HG02678 (cell line): ENCODE data around the gene ATP2B1.
"Not testable (repeated sequence)": the region's sequence is repeated elsewhere in the genome, so short reads cannot be mapped to it uniquely, and the experiment has no call there.

Experiments
- ATAC-seq: cut with Tn5 transposase; IDR thresholded peaks from one replicate; pipeline ENCODE4 v1.9.1; 2021; ENCODE audit warnings: mild to moderate bottlenecking, moderate library complexity; ENCODE audit not compliant: unreplicated experiment

The ATP2B1 gene

DNA sequence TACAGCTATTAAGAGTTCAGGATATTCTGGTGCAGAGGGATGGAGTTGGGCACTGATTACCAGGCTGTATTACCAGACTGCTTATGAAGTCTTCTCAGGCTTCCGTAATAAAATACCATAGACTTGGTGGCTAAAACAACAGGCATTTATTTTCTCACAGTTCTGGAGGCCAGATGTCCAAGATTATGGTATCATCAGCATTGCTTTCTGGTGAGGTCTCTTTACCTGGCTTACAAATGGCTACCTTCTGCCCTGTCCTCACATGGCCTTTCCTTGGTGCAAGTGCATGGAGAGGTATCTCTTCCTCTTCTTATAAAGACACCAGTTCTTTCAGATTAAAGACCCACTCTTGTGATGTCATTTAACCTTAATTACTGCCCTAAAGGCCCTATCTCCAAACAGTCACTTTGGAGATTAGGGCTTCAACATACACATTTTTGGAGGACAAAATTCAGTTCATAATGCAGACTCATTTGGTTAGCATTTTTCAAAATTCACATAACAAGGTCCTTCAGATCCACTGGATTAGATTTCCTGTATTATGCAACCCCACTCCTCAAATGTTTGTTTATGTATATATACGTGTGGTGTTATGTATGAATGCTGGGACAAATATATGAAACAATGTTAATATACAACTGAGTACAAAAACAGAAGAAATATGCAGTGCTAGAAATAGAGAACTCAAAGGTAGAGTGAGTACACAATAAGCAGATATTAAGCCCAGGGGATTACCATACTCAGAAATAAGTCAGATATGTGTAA, 9.3 kb upstream of the ATP2B1 start:
- ATAC-seq = no peak

DNA sequence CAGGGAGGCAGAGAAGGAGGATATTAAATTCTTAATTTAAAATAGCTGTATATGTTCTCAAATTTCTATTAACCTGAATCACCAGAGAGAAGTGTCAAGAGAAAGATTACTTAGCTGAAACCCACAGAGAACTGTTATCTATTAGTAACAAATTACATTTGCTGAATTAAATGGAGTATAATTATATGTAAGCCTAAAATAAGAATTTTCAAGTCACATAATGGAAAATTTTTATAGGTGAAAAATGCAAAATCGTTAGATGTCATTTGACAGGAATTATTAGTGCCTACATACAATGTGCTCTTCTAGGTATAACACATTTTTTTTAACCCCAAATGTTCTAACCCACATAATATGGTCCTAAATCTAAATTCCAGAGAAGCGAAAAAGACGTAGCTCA, 4.1 kb upstream of the ATP2B1 start:
- ATAC-seq = no peak

GRCh38 chr12:89710873-89711750, 2.5 kb upstream of the ATP2B1 start:
- ATAC-seq = no peak

DNA sequence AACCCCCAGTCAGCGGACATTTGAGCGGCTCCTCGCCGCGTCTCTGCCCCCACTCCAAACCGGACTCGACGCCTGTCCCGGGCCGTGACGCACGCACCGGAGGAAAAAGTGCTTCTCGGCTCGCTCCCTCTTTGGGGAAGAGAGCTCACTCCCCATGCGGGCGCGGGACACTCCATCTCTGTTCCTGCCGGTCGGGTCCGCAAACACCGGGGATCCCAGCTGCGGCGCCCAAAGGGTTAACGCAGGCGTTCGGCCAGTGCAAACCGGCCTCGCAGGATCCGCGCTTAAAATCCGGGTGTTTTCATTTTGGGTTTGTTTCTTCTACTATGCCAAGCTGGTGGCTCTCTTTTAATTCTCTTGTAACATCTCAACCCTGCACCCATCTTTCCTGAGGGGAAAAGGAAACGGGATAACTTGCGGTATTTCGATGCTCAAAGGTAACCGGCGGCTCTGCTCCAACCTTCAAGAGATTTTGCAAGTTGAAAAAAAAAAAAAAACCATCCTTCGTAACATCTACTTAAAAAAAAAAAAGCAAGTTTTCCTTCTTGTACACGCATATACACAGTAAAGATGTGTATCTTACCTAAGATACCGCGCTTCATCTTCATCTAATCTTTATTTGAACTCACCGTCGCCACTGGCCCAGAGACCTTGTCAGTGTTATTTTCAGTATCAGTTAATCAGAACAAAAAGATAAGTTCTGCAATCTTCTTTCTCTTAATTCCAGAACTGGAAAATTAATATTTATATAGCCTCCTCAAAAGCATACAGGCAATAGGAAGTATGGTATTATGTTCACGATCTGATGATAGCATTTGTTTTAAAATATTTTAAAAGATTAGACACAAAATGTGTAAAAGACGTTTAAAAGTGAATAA, 1.6 kb upstream of the ATP2B1 start:
- ATAC-seq = no peak

- peak; percentile 66 for ATAC-seq
These were observed 738 bp upstream of the ATP2B1 start for GRCh38 chr12:89709157-89709994.

- ATAC-seq = no peak
These were observed 704 bp downstream of the ATP2B1 start for GRCh38 chr12:89707703-89708564.

GRCh38 chr12:89706986-89707702, 1.5 kb downstream of the ATP2B1 start:
- no peak for ATAC-seq

DNA sequence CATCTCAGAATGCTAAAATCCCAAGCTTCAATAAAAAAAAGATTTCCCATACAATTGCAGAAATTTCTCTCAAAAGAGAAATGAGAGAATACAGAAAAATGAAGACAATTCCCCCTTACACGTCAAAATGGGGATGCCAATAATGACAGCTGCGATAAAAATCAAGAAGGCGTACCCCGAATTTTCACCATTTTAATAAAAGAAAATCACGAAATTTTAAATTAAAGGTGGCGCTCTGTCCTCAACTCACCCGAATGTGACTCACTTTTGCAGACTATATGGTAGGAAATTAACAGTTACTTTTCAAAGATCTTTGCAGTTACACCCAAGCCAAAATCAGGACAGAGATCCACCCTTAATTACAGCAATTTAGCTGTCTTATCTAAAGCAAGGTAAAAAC, 2.1 kb downstream of the ATP2B1 start:
- no peak for ATAC-seq

- ATAC-seq = no peak
These were observed 4.2 kb downstream of the ATP2B1 start for GRCh38 chr12:89704457-89704856.

DNA sequence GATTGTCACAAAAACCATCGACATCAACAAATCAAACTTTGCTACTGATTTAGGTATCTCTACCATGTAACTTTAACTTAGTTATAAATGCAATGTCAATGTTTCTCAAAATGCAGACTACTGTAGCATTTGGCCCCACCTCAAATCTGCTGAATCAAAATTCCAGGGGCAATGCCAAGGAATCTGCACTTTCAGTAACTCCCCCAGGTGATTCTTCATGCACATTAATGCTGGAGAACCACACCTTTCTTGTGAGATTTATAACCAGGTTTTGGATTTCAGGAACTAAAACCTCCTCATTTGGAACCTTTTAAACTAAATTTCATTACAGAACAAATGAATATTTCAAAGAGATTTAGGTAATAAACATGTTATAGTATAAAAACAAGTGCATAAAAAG, 4.9 kb downstream of the ATP2B1 start:
- ATAC-seq = no peak

- ATAC-seq = no peak
These were observed 6.1 kb downstream of the ATP2B1 start for GRCh38 chr12:89702503-89702902.

DNA sequence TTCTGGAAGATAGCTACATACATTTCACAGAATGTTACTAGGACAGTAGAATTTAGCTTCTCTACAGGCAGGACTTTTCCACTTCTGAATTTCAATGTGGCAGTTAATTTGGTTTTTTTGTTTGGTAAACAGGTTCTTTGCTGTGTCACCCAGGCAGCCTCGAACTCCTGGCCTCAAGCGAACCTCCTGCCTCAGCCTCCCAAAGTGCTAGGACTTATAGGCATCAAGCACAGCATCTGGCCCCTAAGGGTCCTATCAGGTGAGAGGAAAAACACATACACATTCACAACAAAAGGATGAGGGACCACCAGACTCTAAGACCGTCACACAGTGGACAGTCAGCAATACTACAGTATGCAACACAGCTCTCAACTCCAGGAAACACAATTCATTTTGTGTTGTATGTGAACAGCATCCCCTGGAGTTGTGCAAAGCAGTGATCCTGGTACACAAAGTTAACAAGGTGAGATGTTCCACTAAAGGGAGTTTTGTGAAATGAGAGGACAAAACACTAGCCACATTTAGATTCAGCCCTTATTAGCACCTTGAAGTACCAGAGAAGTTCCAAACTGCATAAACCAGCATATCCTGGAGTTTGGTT, 6.9 kb downstream of the ATP2B1 start:
- no peak for ATAC-seq

DNA sequence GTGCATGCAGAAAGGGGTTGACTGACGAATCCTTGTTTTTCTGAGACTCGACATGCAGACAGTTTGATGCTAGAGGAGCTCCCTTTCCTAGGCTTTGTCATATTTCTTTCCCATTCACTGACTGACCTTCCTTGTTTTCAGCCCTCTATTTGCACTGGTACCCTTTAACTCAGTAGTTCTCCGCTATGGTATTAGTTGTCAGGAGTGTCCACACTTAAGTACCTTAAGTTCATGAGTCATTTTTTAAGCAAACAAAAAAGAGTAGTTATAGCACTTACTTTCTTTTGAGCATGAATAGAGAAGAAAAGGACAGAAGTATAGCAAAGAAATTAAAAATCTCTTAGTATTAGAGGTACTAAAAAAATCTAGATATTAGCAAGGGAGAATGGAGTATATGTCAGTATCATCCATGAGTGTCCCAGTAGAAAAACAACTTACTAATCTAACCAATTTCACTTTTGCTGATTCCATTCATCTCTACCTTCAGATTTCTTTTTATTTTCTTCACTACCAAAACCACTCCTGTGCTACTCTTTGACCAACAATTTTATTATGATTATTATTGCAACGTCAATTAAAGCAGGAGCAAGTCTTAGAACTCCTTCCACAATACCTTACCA, 8.3 kb downstream of the ATP2B1 start:
- ATAC-seq = no peak

DNA sequence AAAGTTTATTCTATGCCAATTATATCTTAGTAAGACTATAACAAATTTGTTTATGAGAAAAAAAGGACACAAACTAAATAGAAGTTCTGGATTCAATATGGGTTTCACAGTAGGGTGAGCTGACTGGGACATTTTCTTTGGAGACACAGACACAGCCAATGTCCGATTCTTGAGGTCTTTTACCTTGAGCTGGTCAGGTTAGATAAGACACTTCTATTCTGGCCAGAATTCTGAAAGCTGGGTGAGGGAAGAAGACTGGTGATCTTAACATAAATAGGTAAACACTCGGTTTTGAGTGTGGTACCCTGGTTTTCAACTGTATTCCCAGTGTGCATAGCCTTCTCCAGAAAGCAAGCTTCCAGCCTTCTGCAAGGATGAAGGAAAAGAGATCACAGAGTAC, 10.0 kb downstream of the ATP2B1 start:
- no peak for ATAC-seq

DNA sequence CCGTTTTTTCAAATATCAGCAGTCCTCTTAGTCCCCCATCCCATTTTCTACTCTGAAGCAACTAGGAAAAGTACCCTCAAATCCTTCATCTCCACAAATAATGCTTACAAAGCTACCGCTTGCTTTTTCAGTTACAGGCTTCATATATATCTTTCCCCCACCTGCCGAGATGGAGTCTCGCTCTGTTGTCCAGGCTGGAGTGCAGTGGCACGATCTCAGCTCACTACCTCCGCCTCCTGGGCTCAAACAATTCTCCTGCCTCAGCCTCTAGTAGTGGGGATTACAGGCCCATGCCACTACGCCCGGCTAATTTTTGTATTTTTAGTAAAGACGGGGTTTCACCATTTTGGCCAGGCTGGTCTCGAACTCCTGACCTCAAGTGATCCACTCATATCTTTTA, 10.9 kb downstream of the ATP2B1 start:
- ATAC-seq = not testable (repeated sequence)

DNA sequence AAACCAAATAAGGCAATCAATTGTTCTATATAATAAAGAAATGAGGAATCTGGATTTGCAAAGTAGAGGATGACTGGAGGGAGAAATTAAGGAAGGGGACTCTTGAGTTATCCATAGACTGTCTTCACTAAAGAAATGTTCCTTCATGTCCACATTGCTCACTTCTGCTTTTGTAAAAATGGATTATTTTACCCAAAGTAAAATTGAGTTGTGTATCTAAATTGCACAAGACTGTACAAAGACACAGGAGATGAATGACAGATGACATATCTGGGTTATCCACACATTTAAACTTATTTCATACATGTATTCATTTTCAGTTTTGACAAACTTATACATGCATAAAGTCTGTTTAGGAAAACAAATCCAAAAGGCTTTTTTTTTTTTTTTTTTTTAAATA, 11.3 kb downstream of the ATP2B1 start:
- no peak for ATAC-seq

DNA sequence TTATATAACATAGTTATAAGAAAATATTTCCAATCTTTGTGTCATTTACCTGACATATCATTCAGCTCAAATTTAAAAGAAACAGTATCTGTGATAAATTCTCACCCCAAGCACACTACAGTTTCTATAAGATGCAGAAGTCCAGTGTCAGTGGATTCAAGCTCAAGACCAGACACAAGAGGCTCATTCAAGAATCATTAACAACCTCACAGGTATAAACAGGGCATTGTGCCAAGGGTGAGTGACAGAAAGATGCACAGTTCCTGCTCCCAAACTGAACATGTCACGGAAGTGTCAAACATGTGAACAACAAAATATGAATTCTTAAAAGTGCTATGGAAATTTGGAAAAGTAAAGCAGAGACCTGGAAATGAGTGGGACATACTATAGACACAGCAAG, 12.8 kb downstream of the ATP2B1 start:
- peak; percentile 67 for ATAC-seq

DNA sequence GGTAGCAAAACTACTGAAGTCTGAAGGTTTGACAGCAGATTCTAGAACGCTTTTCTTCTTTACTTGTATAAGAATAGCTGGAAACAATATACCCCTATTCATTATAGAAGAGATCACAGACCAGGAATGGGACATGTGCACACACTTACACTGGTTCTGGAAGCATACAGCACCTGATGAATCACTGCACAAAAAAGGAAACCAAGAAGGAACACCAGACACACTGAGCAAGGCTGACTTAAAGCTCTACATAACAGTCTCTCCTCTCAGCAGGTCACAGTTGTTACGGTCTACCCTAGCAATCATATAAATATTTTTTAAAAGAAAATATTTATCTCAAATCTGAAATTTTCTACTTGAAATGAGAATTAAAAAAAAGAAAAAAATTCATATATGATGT, 13.5 kb downstream of the ATP2B1 start:
- no peak for ATAC-seq
